Effector CD4-positive, alpha-beta T cell (primary cell): ENCODE measurements around the gene CLDN10.
"Not testable (repeated sequence)": the region's sequence is repeated elsewhere in the genome, so short reads cannot be mapped to it uniquely, and the experiment has no call there.

Experiments used
- DNase-seq: peaks from one replicate; pipeline ENCODE4 v3.0.0-alpha.2; 2020

The CLDN10 gene

GRCh38 chr13:95541911-95542474 is 10.5 kb upstream of the CLDN10 start:
- DNase-seq = no peak

- no peak for DNase-seq
Observed at GRCh38 chr13:95544293-95544692, 8.2 kb upstream of the CLDN10 start.

- DNase-seq = no peak
Observed at GRCh38 chr13:95546919-95547318, 5.6 kb upstream of the CLDN10 start.

- no peak for DNase-seq
Observed at GRCh38 chr13:95547531-95548167, 4.9 kb upstream of the CLDN10 start.

GRCh38 chr13:95552208-95552538 is 347 bp upstream of the CLDN10 start:
- no peak for DNase-seq

- no peak for DNase-seq
Observed at GRCh38 chr13:95553581-95554385, 1.3 kb downstream of the CLDN10 start.

- no peak for DNase-seq
Observed at GRCh38 chr13:95557013-95557412, 4.5 kb downstream of the CLDN10 start.

- DNase-seq = no peak
Observed at GRCh38 chr13:95559100-95559499, 6.6 kb downstream of the CLDN10 start.

- no peak for DNase-seq
Observed at GRCh38 chr13:95560387-95560786, 7.9 kb downstream of the CLDN10 start.

- DNase-seq = no peak
Observed at GRCh38 chr13:95564091-95564490, 11.6 kb downstream of the CLDN10 start.

- DNase-seq = no peak
Observed at GRCh38 chr13:95564733-95565291, 12.3 kb downstream of the CLDN10 start.

- DNase-seq = not testable (repeated sequence)
Observed at GRCh38 chr13:95565758-95566157, 13.2 kb downstream of the CLDN10 start.

GRCh38 chr13:95568131-95568530 is 15.6 kb downstream of the CLDN10 start:
- DNase-seq = no peak

GRCh38 chr13:95570016-95570415 is 17.5 kb downstream of the CLDN10 start:
- DNase-seq = no peak

GRCh38 chr13:95571941-95572340 is 19.4 kb downstream of the CLDN10 start:
- no peak for DNase-seq

- no peak for DNase-seq
Observed at GRCh38 chr13:95573221-95573620, 20.7 kb downstream of the CLDN10 start.

- DNase-seq = no peak
Observed at GRCh38 chr13:95579303-95579702, 26.8 kb downstream of the CLDN10 start.

- no peak for DNase-seq
Observed at GRCh38 chr13:95585867-95586266, 33.3 kb downstream of the CLDN10 start.

- DNase-seq = no peak
Observed at GRCh38 chr13:95588134-95588533, 35.6 kb downstream of the CLDN10 start.

- DNase-seq = no peak
Observed at GRCh38 chr13:95588721-95589120, 36.2 kb downstream of the CLDN10 start.

- DNase-seq = no peak
Observed at GRCh38 chr13:95593462-95593861, 40.9 kb downstream of the CLDN10 start.

- DNase-seq = no peak
Observed at GRCh38 chr13:95596701-95597100, 44.2 kb downstream of the CLDN10 start.

GRCh38 chr13:95601216-95601615 is 48.7 kb downstream of the CLDN10 start:
- no peak for DNase-seq

- no peak for DNase-seq
Observed at GRCh38 chr13:95601906-95602305, 49.4 kb downstream of the CLDN10 start.
